ENCODE data around the gene CMTM2. TPM values are rescaled to one million over a fixed set of nuclear protein-coding genes. Genes with fewer than 3 reads are reported as not detected.

Gene CMTM2
- total RNA-seq, 4 donors from 2014 or later: not detected

DNA sequence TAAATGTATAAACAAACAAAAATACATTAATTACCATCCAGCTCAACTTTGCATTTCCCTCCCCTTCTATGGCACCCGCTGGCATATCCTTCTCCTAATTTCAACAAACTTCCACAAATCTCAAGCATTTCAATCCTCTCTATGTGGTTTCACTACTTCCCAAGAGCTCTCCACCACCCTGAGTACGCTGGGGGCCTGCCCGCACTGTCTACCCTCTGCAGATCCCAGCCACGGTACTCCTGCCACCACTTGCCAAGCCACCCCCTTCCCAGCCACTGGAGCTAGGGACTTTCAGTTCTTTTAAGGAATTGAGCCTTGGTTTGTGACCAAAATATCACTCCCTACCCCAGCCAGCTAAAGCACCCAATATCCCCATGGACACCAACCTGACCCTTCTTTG lies 31.2 kb upstream of the CMTM2 start:
- Histone ChIP-seq H3K9me3 (no peaks in the 10 kb centered on the region), H3K27me3 (no peaks in the 10 kb centered on the region), H3K27ac (peak overlapping the region in 3 of 4 donors; percentile 92 to 97 (median 93)), H3K4me1 (peaks cover 0 to 51% (median 17%) of the 10 kb centered on the region in 3 donors), H3K36me3 (peaks cover 0 to 49% of the 10 kb centered on the region in 2 donors), H3K4me3 (no peak overlapping the region)
- TF ChIP-seq, protein P1, sequence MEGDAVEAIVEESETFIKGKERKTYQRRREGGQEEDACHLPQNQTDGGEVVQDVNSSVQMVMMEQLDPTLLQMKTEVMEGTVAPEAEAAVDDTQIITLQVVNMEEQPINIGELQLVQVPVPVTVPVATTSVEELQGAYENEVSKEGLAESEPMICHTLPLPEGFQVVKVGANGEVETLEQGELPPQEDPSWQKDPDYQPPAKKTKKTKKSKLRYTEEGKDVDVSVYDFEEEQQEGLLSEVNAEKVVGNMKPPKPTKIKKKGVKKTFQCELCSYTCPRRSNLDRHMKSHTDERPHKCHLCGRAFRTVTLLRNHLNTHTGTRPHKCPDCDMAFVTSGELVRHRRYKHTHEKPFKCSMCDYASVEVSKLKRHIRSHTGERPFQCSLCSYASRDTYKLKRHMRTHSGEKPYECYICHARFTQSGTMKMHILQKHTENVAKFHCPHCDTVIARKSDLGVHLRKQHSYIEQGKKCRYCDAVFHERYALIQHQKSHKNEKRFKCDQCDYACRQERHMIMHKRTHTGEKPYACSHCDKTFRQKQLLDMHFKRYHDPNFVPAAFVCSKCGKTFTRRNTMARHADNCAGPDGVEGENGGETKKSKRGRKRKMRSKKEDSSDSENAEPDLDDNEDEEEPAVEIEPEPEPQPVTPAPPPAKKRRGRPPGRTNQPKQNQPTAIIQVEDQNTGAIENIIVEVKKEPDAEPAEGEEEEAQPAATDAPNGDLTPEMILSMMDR (IDR thresholded peaks at IDR 0.05): no peak
- no peak for TF ChIP-seq POLR2AphosphoS5 (IDR thresholded peaks at IDR 0.05)
- no peak for TF ChIP-seq EP300 (IDR thresholded peaks at IDR 0.05)
- no peak for TF ChIP-seq POLR2A (IDR thresholded peaks at IDR 0.05)
- no peak for ATAC-seq
- WGBS, 2 donors (ENCODE audit: low coverage in 1 of 2): 82 to 91% methylated on average over 3 to 4 of the region's 4 CpGs

DNA sequence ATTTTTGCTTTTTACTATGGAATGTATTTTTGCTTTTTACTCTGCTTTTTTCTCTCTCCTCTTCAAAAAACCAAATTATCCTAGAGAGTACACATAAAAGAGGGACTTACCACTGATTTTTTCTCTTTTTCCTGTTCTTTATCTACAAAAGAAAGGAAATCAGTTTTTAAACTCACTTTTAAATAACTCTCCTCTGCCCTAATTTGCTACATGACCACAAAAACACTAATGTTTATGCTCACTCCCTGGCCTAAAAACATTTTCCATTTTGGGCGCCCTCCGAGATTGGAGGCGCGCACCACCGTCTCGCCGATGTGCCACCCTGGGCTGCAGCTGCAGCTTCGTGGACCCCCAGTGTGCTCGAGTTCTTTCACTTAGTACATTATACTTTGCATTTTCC lies 30.4 kb upstream of the CMTM2 start:
- Histone ChIP-seq H3K4me1 (peaks cover 0 to 59% (median 23%) of the 10 kb centered on the region in 3 donors), H3K36me3 (peaks cover 0 to 41% of the 10 kb centered on the region in 2 donors), H3K27me3 (no peaks in the 10 kb centered on the region), H3K4me3 (peak overlapping the region; percentile 68 to 93), H3K27ac (peak overlapping the region; percentile 92 to 98 (median 95)), H3K9me3 (no peaks in the 10 kb centered on the region)
- ATAC-seq: no peak
- 38 to 44% methylated on average over 9 of the region's 9 CpGs for WGBS, 2 donors (ENCODE audit: low coverage in 1 of 2)
- TF ChIP-seq POLR2A (IDR thresholded peaks at IDR 0.05): no peak
- TF ChIP-seq, protein P1 (IDR thresholded peaks at IDR 0.05): no peak
- no peak for TF ChIP-seq POLR2AphosphoS5 (IDR thresholded peaks at IDR 0.05)
- no peak for TF ChIP-seq EP300 (IDR thresholded peaks at IDR 0.05)

DNA sequence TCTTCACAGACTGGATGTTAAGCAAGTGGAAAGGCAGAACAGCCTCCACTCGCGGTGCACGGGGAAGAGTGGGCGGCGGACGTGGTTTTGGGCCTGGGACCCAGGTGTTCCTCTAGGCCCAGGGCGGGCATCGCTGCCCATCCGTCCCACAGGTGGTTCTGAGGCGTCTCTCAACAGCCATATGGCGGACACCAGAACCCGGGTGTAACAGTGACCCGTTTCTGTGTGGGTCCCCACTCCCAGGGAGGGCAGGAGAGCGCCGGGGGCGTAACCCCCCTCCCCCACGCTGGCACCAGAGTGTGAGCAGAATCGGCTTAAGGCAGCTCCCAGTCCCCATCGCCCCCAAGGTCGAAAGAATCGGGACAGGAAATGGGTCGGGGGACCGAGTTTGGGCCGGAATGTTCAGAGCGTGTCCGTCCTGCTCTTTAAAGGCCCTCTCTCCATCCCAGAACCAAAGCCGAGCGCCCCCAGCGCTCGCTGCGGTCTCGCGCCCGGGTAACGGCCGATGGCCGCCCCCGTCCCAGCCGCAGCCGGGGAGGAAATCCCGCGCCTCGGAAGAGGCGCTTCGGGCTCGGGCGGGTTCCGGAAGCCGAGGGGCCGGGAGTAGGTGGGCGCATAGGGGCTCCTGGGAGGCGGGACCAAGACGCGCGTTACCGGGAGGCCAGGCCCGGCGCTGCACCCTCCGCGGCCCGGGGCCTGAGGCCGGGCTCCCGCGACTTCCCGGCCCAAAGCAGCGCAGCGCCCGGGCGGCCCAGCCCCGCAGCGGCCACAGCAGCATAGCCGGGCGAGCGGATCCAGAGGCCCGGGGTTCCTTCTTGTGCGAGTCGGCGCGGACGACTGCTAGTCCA lies 29.8 kb upstream of the CMTM2 start, which contains the start of gene TK2:
Gene TK2 (minus strand): TSS at position 839 of the 848 bp plus-strand sequence. CDS start 61 bp downstream, at position 778.
- Histone ChIP-seq H3K27me3 (no peaks in the 10 kb centered on the region), H3K36me3 (peaks cover 0 to 34% of the 10 kb centered on the region in 2 donors), H3K27ac (peak within 1 kb of the TSS; percentile 92 to 98 (median 95)), H3K4me3 (peak within 1 kb of the TSS; percentile 68 to 93), H3K9me3 (no peaks in the 10 kb centered on the region), H3K4me1 (peaks cover 0 to 60% (median 23%) of the 10 kb centered on the region in 3 donors)
- peak; percentile 73 for ATAC-seq
- 5 to 8% methylated on average over 7 of the region's 80 CpGs for WGBS, 2 donors (ENCODE audit: low coverage in 1 of 2)
- TF ChIP-seq, protein P1 (IDR thresholded peaks at IDR 0.05): peak in 3 of 4 experiments; percentile 4 to 37 (median 8)
- TF ChIP-seq POLR2AphosphoS5 (IDR thresholded peaks at IDR 0.05) (no peak), POLR2A (IDR thresholded peaks at IDR 0.05) (peak; percentile 73 to 74), EP300 (IDR thresholded peaks at IDR 0.05) (no peak)

DNA sequence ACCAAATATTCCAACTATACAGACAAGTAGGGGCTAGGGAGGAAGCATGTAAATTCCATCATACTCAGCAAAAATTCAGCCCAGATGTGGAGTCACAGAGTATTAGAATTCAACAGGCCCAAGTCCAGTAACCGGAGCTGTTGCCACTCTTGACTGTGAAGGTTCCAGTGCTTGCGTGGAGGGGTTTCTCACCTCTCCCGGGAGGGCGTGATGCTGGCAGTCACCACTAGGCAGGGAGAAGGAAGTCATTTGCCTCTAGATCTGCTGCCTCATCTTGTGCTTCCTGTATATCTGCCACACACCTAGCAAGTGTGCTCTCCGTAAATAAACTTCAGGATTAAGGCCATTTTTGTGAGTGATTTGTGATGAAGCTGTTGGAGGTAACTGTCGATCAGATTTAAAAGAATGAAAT lies 27.9 kb upstream of the CMTM2 start:
- Histone ChIP-seq H3K4me3 (no peak overlapping the region), H3K27me3 (no peaks in the 10 kb centered on the region), H3K27ac (peak overlapping the region in 3 of 4 donors; percentile 95 to 97 (median 96)), H3K36me3 (peaks cover 0 to 20% of the 10 kb centered on the region in 2 donors), H3K4me1 (peaks cover 0 to 67% (median 23%) of the 10 kb centered on the region in 3 donors), H3K9me3 (no peaks in the 10 kb centered on the region)
- ATAC-seq: no peak
- TF ChIP-seq POLR2AphosphoS5 (IDR thresholded peaks at IDR 0.05) (no peak), EP300 (IDR thresholded peaks at IDR 0.05) (no peak)
- TF ChIP-seq, protein P1 (IDR thresholded peaks at IDR 0.05): peak in 1 of 4 experiments; percentile 20
- 40 to 67% methylated on average over 4 of the region's 6 CpGs for WGBS, 2 donors (ENCODE audit: low coverage in 1 of 2)
